Measurements from ENCODE around the gene ZNF701.

DNA sequence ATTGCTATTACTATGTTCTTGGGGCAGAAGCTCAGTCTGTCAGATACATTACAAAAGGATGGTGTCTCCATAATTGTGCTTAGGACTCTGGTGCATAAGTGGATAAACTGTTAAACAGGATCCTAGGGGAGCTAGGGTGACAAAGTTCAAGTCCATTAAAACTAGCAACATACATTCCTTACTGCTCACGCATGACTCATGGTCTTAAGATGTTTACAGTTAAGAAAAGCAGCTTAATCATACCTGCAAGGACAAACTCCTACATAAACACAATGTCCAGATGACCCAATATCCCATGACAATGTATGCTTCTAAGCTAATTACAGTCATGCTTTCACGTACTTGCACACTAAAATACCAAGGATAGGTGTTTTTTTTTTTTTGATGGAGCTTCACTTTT is 3.5 kb upstream of the ZNF701 start:
- TF ChIP-seq, protein P1, sequence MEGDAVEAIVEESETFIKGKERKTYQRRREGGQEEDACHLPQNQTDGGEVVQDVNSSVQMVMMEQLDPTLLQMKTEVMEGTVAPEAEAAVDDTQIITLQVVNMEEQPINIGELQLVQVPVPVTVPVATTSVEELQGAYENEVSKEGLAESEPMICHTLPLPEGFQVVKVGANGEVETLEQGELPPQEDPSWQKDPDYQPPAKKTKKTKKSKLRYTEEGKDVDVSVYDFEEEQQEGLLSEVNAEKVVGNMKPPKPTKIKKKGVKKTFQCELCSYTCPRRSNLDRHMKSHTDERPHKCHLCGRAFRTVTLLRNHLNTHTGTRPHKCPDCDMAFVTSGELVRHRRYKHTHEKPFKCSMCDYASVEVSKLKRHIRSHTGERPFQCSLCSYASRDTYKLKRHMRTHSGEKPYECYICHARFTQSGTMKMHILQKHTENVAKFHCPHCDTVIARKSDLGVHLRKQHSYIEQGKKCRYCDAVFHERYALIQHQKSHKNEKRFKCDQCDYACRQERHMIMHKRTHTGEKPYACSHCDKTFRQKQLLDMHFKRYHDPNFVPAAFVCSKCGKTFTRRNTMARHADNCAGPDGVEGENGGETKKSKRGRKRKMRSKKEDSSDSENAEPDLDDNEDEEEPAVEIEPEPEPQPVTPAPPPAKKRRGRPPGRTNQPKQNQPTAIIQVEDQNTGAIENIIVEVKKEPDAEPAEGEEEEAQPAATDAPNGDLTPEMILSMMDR (IDR thresholded peaks at IDR 0.05) = no peak
- no peak for TF ChIP-seq FOXP4 (CRISPR knock-in tag; IDR thresholded peaks at IDR 0.05)
- no peak for TF ChIP-seq SP1 (CRISPR knock-in tag; conservative IDR thresholded peaks at IDR 0.05)
- no peak for TF ChIP-seq PRDM15 (CRISPR knock-in tag; IDR thresholded peaks at IDR 0.05)
- TF ChIP-seq E2F4 (CRISPR knock-in tag; IDR thresholded peaks at IDR 0.05; ENCODE audit: borderline replicate concordance, low read depth) = no peak
- TF ChIP-seq GABPB1 (CRISPR knock-in tag; IDR thresholded peaks at IDR 0.05) = no peak
- no peak for TF ChIP-seq ZNF512 (CRISPR knock-in tag; IDR thresholded peaks at IDR 0.05; ENCODE audit: borderline replicate concordance)
- TF ChIP-seq MAX (CRISPR knock-in tag; IDR thresholded peaks at IDR 0.05) = no peak

Measured in WTC11 (cell line).